Fibroblast of skin of left biceps (primary cell): ENCODE results near the gene VSTM2B.

Experiments
- DNase-seq, 2 experiments: peaks; one replicate each; pipeline ENCODE4 v3.0.0-alpha.2; 2013; ENCODE audit warnings: low read depth in 2 of 2

Gene VSTM2B

DNA sequence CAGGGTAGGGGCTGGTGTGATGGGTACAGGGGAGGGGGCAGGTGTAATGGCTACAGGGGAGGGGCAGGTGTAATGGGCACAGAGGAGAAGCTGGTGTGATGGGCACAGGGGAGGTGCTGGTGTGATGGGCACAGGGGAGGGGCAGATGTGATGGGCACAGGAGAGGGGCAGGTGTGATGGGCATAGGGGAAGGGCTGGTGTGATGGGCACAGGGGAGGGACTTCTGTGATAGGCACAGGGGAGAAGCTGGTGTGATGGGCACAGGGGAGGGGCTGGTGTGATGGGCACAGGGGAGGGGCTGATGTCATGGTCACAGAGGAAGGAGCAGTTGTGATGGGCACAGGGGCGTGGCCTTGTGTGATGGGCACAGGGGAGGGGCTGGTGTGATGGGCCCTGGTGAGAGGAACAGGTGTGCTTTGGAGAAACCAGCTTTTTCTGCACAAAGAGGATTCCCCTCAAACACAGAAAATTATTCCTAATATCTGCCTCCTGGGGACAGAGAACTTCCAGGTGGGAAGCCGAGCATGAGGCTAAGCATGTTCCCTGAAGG lies 41.6 kb downstream of the VSTM2B start:
- DNase-seq, result no peak

DNA sequence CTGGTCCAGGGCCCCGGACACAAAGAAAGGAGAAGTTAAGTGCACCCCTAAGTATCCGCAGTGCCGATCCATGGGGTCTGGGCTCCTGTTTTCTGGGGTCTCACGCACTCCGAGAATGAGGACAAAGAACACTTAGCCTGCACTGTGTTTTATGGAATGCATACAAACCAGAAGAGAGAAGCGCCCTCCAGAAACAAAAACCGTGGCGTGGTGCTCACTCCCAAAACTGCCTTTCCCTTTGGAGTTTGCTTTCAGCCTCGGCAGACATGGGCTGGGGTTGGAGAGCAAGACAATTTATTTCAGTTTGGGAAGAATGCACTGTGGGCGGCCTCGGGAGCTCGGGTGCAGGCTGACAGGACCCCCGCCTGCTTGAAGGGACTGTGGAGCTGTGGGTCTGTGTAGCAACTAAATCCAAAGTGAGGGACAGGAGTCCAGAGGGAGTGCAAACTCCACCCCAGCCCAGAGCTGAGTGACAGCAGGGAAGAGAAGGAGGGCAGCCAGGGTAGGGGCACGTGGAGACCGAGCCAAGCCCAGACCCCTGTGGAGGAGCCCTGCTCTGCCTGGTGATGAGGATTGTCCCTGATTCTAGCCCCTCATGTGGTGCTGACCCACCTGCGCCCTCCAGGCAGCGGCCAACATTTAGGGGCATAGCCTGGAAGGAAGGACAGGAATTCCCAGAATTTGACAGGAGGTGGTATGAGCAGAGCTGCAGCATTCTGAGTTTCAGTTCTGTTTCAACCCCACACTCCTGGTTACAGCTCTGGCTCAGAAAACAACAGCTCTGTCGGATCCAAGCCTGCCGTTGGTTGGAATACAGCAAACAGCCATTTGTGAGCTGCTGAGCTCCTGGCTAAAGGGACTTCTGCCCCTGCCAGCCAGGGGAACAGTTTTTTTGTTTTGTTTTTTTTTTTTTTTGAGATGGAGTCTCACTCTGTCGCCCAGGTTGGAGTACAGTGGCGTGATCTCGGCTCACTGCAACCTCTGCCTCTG lies 42.5 kb downstream of the VSTM2B start:
- DNase-seq, result no peak

DNA sequence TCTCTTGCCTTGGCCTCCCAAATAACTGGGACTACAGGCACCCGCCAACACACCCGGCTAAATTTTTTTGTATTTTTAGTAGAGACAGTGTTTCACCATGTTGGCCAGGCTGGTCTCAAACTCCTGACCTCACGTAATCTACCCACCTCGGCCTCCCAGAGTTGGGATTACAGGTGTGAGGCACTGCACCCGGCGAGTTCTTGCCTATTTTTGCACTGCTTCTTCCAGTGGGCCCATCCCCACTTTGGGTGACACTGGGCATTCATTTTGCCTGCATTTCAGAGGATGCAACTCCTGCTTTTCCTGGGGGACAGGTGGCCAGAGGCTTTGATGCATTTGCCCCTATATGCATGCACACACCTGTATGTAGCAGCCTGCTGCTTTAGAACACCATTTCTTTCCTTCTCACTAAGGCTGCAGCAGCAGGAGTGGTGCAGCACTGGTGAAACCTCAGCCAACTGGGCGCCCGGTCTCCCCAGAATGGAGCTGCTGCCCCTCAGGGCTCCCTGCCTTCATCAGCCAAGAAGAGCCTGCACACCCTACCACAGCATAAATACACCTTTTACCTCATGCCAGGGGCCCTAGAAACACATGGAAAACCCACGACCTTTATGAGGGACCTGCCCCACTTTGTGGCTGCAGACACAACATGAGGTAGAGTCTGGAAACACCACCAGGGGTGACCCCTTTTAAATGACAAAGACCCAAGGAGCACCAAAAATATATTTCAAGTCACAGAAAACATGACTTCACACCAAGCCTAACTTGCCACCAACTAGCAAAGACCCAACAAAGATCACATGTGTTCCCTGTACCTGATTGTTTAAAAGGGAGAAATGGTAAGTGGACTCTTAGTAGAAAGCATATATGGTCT lies 43.5 kb downstream of the VSTM2B start:
- no peak for DNase-seq

DNA sequence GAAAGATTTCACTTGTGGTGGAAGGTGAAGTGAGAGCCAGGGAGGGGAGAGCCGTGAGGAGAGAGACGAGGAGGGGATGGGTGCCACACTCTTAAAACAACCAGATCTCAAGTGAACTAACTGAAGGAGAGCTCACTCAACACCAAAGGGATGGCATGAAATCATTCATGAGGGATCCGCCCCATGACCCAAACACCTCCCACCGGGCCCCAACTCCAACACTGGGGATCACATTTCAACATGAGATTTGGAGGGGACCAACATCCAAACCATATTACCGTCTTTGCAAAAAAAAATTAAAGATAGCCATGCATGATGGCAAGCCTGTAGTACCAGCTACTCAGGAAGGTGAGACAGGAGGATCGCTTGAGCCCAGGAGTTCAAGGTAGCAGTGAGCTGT lies 45.4 kb downstream of the VSTM2B start:
- no peak for DNase-seq

DNA sequence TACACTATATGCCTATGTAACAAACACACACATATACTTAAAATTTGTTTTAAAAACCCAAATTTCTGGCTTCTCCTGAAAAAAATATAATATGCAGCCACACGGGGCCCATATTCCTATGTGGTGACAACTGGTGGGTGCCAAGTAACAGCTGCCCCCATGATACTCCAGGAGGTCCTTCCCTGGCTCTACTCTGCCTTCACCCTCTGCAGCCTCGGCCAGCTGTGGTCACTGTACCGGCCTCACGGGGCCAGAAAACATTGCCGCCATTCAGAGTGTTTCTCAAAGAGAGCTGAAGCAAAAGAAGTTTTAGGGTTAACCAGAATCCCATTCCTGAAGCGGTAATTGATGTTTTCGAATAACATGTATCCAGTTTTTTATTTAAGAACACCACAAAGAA lies 47.7 kb downstream of the VSTM2B start:
- DNase-seq, result no peak

DNA sequence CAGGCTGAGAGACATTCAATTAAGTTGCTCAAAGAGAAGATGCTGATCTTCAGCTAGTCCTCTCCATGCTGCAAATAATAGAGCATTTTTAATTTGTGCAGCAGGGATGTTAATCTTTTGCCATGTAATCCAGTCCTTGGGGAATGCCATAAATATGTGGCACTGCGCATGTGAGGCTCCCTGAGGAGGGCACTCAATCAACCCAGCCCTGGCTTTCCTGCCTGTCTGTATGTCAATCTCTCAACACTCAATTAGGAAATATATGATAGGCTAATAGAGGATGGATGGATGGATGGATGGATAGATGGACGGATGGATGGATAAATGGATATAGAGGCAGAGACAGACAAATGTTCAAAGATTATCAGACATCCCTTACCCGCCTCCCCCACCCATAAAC lies 48.7 kb downstream of the VSTM2B start:
- DNase-seq, result no peak

DNA sequence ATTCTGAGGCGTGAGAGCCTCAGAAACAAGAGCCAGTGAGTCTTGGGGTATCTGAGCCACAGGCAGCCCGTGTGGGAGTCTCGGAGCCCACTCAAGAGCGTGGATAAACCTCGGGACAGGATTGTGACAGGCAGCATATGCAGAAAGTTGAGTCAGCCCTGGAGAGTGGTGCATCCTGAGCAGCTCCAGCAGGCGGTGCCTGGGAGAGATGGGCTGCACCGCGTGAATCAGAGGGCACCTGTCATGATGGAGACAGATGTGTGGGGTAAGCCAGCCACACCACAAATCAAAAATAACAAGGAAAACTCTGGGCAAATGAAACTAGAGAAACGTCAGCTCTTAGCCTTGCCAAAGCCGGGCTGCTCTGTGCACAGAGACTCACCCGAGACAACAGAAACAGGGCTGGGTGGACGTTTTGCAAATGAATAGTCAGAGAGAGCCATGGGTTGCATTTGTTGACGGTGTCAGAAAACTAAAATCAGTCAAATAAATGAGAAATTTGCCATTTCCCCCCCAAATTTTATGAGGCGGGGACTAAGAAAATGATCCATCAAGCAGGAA lies 50.3 kb downstream of the VSTM2B start:
- no peak for DNase-seq

DNA sequence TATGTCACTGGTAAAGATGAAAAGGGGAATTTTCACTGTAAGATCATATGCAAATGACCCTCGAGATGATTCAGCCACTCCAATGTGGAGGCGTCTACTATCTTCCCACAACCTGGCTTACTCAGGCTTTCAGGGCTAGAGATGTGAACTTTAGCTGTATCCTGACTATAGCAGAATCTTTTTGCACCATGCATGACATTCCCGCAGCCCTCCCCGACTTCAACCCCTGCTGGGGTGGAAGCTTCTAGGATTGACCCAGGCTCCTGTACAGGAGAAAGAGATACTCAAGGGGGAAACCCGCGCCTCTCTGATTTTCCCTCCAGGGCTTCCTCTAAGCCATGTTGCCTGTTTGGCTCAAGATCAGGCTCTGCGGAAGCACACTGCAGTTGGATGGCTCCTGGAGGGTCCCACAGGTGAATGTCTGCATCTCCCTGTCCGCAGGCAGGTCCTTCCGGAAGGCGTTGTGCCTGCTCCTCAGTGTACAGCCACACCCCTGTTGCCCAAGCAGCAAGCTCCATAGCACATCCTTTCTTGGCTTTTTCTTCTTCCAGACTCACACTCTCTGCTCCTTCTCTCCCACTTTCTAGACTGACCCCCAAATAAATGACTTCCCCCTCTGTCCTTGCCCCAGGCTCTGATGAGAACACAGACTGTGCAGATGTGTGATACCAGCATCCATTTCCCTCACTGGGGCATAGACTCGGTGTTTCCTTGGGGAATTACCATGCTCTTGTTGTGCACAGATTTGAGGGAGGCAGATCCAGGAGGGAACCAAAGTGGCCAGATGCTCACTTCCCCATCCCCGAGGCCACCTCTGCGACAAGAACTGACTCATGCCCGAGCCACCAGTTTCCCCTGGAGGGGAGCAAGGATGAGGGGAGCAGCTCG lies 51.2 kb downstream of the VSTM2B start:
- no peak for DNase-seq

DNA sequence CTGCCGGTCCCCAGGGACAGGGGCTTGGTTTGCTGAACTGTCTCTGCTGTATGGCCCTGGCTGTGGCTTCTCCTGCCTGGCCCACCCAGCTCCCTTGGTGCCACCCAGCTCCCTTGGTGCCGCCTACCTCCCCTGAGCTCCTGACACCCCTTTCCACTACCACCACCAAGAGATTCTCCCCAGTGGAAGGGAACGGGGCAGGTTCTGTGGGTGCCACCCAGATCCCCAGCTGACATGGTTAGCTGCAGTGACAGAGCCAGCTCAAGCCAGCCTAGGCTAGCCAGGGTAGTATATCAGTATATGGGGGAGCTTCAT lies 51.8 kb downstream of the VSTM2B start:
- DNase-seq, result no peak

DNA sequence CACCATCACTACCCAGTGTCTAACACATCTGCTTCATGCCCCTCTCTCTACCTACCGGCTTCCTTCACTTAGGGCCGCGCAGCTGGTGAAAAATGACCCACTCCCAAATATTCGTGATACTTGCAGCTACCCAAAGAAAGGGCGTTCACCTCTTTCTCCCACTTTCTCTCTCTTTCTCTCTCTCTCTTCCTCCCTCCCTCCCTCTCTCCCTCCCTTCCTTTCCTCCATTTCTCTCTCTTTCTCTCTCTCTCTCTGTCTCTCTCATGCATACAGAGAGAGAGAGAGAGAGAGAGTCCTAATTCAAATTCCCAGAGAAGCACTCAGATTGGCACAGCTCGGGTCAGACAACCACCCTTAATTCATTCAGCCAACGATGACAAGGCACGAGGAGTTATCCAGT lies 52.6 kb downstream of the VSTM2B start:
- no peak for DNase-seq

DNA sequence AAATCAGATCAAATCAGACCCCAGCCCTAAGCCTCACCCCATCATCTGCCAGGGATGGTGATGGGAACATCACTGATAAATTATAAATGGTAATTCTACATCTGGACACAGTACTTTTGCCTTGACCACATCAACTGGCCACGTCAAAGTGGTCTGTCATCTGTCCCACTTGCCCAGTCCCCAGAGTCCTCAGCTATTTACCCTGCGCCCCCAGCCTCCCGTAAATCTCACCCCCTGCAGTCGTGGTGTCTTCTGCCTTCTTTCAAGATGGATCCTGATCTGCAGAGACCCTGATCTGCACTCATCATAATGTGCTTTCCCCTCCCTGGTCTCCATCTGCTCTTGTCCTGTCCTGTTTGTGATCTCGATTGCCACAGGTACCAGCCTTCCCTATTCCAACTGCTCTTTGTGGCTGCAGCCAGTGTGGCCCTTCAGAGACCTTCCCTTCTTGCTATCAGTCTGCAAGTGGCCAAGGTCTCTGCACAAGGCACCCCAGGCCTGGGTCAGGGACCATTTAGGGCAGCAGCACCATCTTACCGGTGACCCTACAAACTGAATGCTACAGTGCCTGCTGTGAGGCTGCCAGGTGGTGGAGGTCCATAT lies 53.6 kb downstream of the VSTM2B start:
- DNase-seq, result no peak

DNA sequence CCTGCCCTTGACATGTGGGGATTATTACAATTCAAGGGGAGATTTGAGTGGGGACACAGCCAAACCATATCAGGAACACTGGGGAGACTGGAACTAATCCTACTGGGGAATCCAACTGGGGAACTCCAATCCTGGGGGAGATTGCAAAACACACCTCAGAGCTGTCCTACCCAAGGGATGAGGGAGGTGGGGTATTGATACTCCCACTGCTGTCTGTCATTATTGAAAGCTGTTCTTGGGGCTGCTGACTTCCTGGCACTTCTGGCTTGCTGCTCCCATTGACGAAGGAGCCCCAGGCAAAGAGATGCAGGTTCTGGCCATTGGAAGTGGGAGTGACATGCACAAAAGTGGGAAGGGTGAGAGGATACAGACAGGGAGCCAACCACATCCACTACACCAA lies 55.6 kb downstream of the VSTM2B start:
- DNase-seq, result no peak

DNA sequence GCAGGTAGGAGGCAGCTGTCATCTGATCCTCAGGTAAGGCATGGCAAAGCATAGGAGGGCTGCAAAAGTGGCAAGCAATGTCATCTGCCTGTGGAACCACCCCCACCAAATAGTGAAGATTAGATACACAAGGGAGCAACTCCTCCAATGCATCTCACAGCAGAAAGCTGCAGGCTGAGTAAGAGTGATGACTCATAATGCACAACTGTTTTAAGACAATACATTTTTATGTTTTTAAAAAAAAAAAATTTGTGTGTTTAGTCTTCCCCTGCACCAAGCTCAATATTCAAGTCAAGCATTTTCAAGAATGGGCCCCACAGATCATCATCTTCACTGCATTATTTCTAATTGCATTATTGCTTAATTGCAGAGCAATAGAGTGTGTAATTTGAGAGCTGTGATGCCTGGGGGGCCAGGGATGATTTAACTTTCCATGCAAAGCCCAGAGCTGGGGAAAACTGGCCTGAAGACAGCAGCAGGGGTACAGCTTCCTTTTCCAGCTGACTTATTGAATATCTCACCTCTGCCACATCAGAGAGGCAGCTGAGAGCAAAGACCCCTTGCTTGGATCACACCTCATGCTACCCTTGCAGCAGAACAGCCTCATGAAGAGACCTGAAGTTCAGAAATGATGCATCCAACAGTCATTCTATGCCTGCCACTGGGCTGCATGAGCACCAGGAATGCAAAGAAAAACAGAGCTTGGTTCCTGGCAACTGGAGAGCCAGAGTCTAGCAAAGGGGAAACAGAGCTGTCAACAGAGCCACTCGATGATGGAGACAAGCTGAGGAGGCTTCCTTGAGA lies 57.6 kb downstream of the VSTM2B start:
- no peak for DNase-seq

DNA sequence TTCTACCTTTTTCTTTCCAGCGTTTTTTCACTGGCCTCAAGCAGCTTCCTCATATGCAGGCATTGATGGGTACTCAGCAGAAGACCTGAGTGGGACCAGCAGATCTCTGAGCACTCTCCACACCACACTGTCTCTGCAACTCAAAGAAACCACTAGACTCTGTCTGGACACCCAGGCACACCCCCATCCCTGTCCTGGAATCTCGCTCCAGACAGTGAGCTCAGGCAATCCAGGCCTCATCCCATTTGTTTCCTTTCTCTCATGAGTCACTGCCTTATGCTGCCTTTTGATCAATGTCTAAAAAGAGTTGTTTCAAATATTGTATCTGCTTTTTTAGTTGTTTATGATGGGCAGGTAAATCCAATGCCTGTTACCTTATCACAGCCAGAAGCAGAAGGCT lies 60.6 kb downstream of the VSTM2B start:
- DNase-seq, result no peak

DNA sequence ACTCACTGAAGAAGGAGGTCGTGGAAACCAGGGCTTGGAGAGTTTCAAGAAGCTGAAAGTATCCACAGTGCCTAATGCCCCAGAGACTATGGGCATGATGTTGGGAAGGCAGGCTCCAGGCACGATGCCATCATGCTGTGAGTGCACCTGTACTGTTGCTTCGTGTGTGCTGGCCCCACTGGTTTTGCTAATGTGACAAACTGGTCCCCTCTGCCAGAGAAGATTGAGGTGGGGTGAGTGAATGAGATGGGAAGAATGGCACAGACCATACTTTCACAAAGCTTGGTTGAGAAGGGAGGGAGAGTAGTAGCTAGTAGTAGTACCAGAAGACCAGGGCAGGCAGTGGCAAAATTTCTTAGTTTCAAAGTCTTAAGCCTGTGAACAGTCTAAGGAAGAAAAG lies 61.3 kb downstream of the VSTM2B start:
- no peak for DNase-seq

DNA sequence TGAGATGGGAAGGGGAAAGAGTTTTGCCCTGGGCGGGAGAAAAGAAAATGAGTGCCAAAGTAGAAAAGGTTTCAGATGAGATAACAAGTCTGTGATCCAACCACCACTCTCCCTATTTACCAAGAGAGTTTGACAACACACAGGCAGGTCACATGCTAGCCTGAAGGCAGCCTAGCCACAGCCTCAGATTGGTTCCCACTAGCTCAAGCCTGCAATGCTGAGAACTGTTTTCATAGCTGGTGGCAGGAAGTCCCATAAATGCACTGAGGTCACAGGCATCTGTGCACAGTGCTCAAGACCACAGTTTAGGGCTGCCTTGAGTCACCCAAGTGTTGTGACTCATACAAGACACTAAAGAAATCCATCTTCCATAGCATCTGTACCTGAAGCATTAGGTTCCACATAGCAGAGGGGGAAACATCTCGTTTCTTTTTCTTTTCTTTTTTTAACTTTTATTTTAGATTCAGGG lies 61.8 kb downstream of the VSTM2B start:
- DNase-seq, result no peak

DNA sequence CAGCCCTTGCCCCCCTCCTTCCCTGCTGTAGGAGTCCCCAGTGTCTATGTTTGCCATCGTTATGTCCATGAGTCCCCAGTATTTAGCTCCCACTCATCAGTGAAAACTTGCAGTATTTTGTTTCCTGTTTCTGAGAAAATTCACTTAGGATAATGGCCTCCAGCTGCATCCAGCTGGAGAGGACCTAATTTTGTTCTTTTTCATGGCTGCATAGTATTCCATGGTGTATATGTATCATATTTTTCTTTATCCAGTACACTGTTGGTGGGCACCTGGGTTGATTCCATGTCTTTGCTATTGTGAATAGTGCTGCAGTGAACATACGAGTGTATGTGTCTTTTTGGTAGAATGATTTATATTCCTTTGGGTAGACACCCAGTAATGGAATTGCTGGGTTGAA lies 62.3 kb downstream of the VSTM2B start:
- DNase-seq, result no peak

DNA sequence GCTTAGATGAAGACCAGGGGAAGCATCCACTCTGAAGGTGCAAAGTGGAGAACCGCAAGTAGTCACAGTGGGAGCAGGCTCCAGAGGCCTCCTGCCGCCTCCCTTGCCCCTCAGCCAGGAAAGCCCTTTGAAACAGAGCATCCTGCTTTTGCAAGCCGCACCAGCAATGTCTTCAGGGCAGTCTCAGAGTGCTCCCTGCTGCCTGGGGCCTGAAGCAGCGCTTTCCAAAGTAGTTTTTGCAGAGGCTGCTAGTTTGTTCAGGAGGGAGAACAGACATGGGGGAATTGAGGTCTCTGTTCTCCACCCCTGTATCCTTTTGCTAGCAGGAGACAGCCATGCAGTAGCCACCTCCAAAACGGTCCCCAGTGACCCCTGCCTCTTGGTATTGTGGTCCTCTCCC lies 64.5 kb downstream of the VSTM2B start:
- no peak for DNase-seq

DNA sequence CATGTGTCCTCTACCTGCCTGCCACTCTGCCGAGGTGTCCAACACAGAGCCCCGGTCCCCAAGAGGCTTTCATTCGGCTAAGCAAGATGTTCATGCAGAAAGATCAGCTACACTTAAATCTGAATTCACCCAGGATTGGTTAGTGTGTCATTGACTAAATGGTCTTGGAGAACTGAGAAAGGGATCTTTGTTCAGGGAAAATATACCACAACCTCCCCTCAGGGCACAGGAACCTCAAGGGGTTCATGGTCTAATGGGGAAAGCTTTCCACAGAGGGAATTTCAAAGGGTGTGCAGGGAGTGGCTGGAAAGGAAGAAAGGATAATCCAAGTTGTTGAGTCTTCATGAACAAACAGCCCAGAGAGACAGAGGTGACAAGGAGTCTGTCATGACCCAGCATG lies 65.9 kb downstream of the VSTM2B start:
- no peak for DNase-seq

DNA sequence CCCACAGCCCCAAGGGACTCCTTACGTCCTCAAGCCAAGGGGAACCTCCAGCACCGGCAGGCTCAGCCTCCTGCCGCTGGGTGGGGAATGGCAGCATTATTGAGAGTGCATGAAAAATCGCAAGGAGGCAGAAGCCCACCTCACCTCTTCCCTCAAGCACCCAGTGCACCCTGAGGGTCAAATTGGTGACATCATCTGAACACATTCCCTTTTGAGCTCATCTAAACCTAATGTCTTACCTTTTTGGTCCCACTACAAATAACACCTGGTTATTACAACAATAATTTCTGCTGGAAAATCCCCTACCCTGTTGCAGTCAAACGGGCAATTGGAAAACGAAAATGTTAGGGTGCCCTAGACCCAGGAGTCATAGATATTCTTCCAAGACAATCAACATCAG lies 68.1 kb downstream of the VSTM2B start:
- DNase-seq, result no peak
